SK-N-MC (cell line): Measurements from ENCODE around the gene FAM20B.

Source experiments
- EZH2 ChIP-seq: fragments of 200-600 bp; sonication (generic); IDR thresholded peaks from one replicate; pipeline ENCODE4 v1.6.1; 2017; ENCODE audit warnings: antibody characterized with exemption
- POLR2AphosphoS5 ChIP-seq: IDR thresholded peaks from 2 replicates; pipeline ENCODE4 v1.6.1; 2012; ENCODE audit warnings: mild to moderate bottlenecking, low read depth, low read length, borderline replicate concordance

- TF ChIP-seq EZH2: no peak
- no peak for TF ChIP-seq POLR2AphosphoS5
Observed at GRCh38 chr1:179029321-179029759, 3.6 kb downstream of the FAM20B start.
